Peyer's patch (tissue), 4 donors: ENCODE data around the gene OR51B2.

Experiments used
- CTCF ChIP-seq, 6 experiments: fragments of 450-650 bp in 4 of 6; fragments of 200-600 bp in 2 of 6; sonication (generic) in 1 of 6; IDR thresholded peaks; one replicate each; pipeline ENCODE4 v1.5.1; 2017 to 2019; ENCODE audit warnings: antibody characterized with exemption in 6 of 6, mild to moderate bottlenecking in 3 of 6, moderate library complexity in 1 of 6
- POLR2A ChIP-seq, 2 donors: fragments of 450-650 bp; IDR thresholded peaks; one replicate each; pipeline ENCODE4 v1.5.1; 2017; ENCODE audit warnings: antibody characterized with exemption in 2 of 2, mild to moderate bottlenecking in 2 of 2, moderate library complexity in 2 of 2

- TF ChIP-seq CTCF (IDR thresholded peaks at IDR 0.05), result no peak
- TF ChIP-seq POLR2A (IDR thresholded peaks at IDR 0.05), result no peak
Observed at GRCh38 chr11:5336331-5336730, 12.2 kb upstream of the OR51B2 start.
